Right lobe of liver (tissue), 6 donors: ENCODE results near the gene PRAME. TPM values are rescaled to one million over a fixed set of nuclear protein-coding genes. Genes with fewer than 3 reads are reported as not detected.

Experiments
- ATAC-seq, 4 donors: fragments of 200-7000 bp; cut with Tn5 transposase; one replicate each; pipeline ENCODE4 v1.9.1; 2020; ENCODE audit warnings: mild to moderate bottlenecking in 4 of 4, moderate library complexity in 4 of 4
- DNase-seq, 3 donors: peaks; one replicate each; pipeline ENCODE4 v3.0.0-alpha.2; 2020
- H3K27ac ChIP-seq, 3 donors: fragments of 200-600 bp; one replicate each; pipeline ENCODE4 v1.8.0; 2022
- H3K27me3 ChIP-seq, 2 donors: fragments of 200-600 bp; one replicate each; pipeline ENCODE4 v1.8.0; 2022
- H3K36me3 ChIP-seq, 4 donors: fragments of 200-600 bp; sonication (generic) in 1 of 4; one replicate each; pipeline versions ENCODE4 v1.5.1 to v1.8.0; 2017 to 2022; ENCODE audit warnings: control low read depth in 1 of 4
- H3K4me1 ChIP-seq, 4 donors: fragments of 200-600 bp; sonication (generic) in 1 of 4; one replicate each; pipeline versions ENCODE4 v1.5.1 to v1.8.0; 2017 to 2022; ENCODE audit warnings: control low read depth in 1 of 4
- H3K4me3 ChIP-seq, 3 donors: fragments of 200-600 bp; one replicate each; pipeline ENCODE4 v1.8.0; 2022
- H3K9me3 ChIP-seq, 4 donors: fragments of 200-600 bp; sonication (generic) in 1 of 4; one replicate each; pipeline versions ENCODE4 v1.5.1 to v1.8.0; 2017 to 2022; ENCODE audit warnings: control low read depth in 1 of 4
- CTCF ChIP-seq, 4 donors: fragments of 200-600 bp in 3 of 4; fragments of 450-650 bp in 1 of 4; IDR thresholded peaks; one replicate each; pipeline versions ENCODE4 v1.5.1 to v1.8.0; 2016 to 2022; ENCODE audit warnings: antibody characterized with exemption in 4 of 4, mild to moderate bottlenecking in 2 of 4
- POLR2A ChIP-seq: fragments of 450-650 bp; IDR thresholded peaks from one replicate; pipeline ENCODE4 v1.6.1; 2017; ENCODE audit warnings: antibody characterized with exemption, mild to moderate bottlenecking
- WGBS: methylation state at CpG from one replicate; pipeline ENCODE4 v1.1.6; 2018; ENCODE audit warnings: low coverage, low lambda C conversion rate; ENCODE audit not compliant: insufficient coverage; ENCODE audit errors: missing lambda C conversion rate; 5-methylcytosine and 5-hydroxymethylcytosine counted together
- intact Hi-C, 2 donors: fragments of 100-400 bp; cut with DNase I; formaldehyde crosslinking; loops; one replicate each; pipeline versions ENCODE4 v1.11.2 to v1.14.1; 2022
- total RNA-seq, 6 experiments: library from RNA; depleted of rRNA in 2 of 6; stranded (reverse); fragments of >200 nt in 2 of 6; fragmentation: NEBNext Ultra II Directional in 3 of 6; extraction: Animal tissue kit (Norgen Biotek cat#: 25700) in 3 of 6; gene quantifications; one replicate each; pipeline versions ENCODE4 v1.1.0 to v1.2.4, GENCODE V29; 2016 to 2023
- donor health status: DM: no; HTN: yes; CAD: no.
- donor health status: DM: no; HTN: no; CAD: no.
- donor health status: DM: no; HTN: no; CAD: no.
- donor health status: DM: no; HTN: yes; CAD: no.
- donor health status: DM: no; HTN: yes; CAD: no.

PRAME gene
- total RNA-seq, 6 experiments from 2014 or later, result not detected

GRCh38 chr22:22556578-22556977 is 2.5 kb downstream of the PRAME start:
- Histone ChIP-seq H3K4me1 (no peaks in the 10 kb centered on the region), H3K36me3 (no peaks in the 10 kb centered on the region), H3K27me3 (no peaks in the 10 kb centered on the region), H3K9me3 (no peaks in the 10 kb centered on the region), H3K4me3 (no peak overlapping the region), H3K27ac (no peak overlapping the region)
- DNase-seq (no peak), ATAC-seq (no peak)
- 90% methylated on average over 13 of the region's 14 CpGs for WGBS
- no peak for TF ChIP-seq CTCF (IDR thresholded peaks at IDR 0.05)
- TF ChIP-seq POLR2A, result no peak
- intact Hi-C loops, result no loop called here

GRCh38 chr22:22555596-22555995 is 3.5 kb downstream of the PRAME start:
- TF ChIP-seq CTCF (IDR thresholded peaks at IDR 0.05) (no peak), POLR2A (no peak)
- WGBS, result 91% methylated on average over 6 of the region's 9 CpGs

GRCh38 chr22:22554587-22555284 is 4.3 kb downstream of the PRAME start:
- Histone ChIP-seq H3K27ac (no peak overlapping the region), H3K36me3 (no peaks in the 10 kb centered on the region), H3K27me3 (no peaks in the 10 kb centered on the region), H3K9me3 (no peaks in the 10 kb centered on the region), H3K4me1 (no peaks in the 10 kb centered on the region), H3K4me3 (no peak overlapping the region)
- ATAC-seq (peak in 1 of 4 donors; percentile 35), DNase-seq (no peak)
- intact Hi-C loops, result no loop called here
- TF ChIP-seq CTCF (IDR thresholded peaks at IDR 0.05) (no peak), POLR2A (no peak)
- WGBS, result 23% methylated on average over 3 of the region's 4 CpGs

More at GRCh38 chr22:22555596-22555995, 3.5 kb downstream of the PRAME start:
- intact Hi-C loops, result no loop called here
- Histone ChIP-seq H3K4me1 (no peaks in the 10 kb centered on the region), H3K27ac (no peak overlapping the region), H3K36me3 (no peaks in the 10 kb centered on the region), H3K27me3 (no peaks in the 10 kb centered on the region), H3K4me3 (no peak overlapping the region), H3K9me3 (no peaks in the 10 kb centered on the region)
- ATAC-seq, result no peak
- no peak for DNase-seq

DNA sequence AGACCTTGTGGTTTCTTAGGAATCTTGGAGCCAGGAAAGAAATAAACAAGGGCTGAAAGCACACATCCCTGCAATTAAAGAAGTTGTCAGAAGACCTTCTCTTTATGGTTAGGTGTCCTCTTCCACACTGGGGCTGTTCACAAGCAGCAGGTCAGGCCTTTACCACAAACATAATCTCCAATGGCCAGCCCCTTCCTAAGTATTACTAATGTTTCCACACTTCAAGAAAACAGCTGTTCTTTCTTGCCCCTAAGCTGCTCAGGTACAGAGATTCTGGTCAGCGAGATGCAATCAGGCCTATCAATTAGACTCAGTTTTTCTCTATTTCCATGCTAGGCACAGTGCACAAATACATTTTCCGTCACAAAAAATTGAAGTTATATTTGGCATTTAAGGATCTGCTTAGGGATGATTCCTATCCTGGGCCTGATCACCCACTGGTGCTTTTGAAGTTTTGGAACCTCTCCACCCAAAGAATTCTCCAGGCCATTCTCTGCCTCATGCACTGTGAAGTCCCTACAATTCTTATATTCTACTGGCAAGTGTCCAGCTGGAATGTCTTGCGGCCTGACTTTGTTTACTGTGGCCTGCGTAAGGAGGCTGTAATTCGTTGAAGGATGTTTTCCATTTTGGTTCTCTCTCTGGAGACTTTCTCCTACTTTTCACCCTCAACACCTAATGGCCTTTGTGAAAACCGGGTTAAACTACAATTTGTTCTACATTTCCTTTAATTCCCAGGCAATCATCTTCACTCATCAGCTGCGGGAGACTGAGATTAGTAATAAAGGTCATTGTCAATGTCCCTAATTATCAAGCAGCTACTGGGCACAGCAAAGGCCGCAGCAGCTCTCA is 5.1 kb downstream of the PRAME start:
- WGBS, result 63% methylated on average over 8 of the region's 8 CpGs
- no peak overlapping the region for H3K27ac ChIP-seq
- TF ChIP-seq CTCF (IDR thresholded peaks at IDR 0.05) (no peak), POLR2A (no peak)
- ATAC-seq (no peak), DNase-seq (no peak)
- H3K9me3 ChIP-seq, result no peaks in the 10 kb centered on the region
- intact Hi-C loops, result no loop called here
- no peaks in the 10 kb centered on the region for H3K4me1 ChIP-seq
- no peak overlapping the region for H3K4me3 ChIP-seq
- no peaks in the 10 kb centered on the region for H3K36me3 ChIP-seq
- H3K27me3 ChIP-seq, result no peaks in the 10 kb centered on the region
